CD4-positive, alpha-beta T cell (primary cell): ENCODE measurements around the gene CAMK2B. TPM values are rescaled to one million over a fixed set of nuclear protein-coding genes. Genes with fewer than 3 reads are reported as not detected.

Source experiments
- ATAC-seq: fragments of 200-7000 bp; cut with Tn5 transposase; one replicate; pipeline ENCODE4 v1.10.0; 2022; ENCODE audit warnings: mild to moderate bottlenecking; ENCODE audit not compliant: poor library complexity
- CTCF ChIA-PET: fragments of 350-600 bp; sonication (Branson Sonifier 250); formaldehyde crosslinking; loops from one replicate; lab custom pipeline; 2021; ENCODE audit warnings: antibody characterized with exemption, inconsistent platforms; lab: Charles Lee
- POLR2A ChIA-PET: fragments of 350-600 bp; sonication (Branson Sonifier 250); formaldehyde crosslinking; loops from one replicate; lab custom pipeline; 2021; ENCODE audit warnings: antibody characterized with exemption, inconsistent platforms; lab: Charles Lee
- DNase-seq, 14 experiments: peaks; one replicate each; pipeline ENCODE4 v3.0.0-alpha.2; 2013 to 2020; ENCODE audit warnings: mixed read lengths in 2 of 14
- H3K27ac ChIP-seq, 2 donors: one replicate each; pipeline versions ENCODE4 v1.5.1 to v1.7.0; 2013; ENCODE audit warnings: low read length in 2 of 2, low read depth in 1 of 2, mild to moderate bottlenecking in 1 of 2
- H3K27me3 ChIP-seq, 2 experiments: 1 replicate in 1 of 2; 2 replicates in 1 of 2; pipeline versions ENCODE4 v1.6.1 to v1.7.0; 2013; ENCODE audit warnings: low read length in 2 of 2, control low read depth in 1 of 2, mild to moderate bottlenecking in 1 of 2, moderate library complexity in 1 of 2; ENCODE audit not compliant: insufficient read depth in 2 of 2, control insufficient read depth in 1 of 2
- H3K36me3 ChIP-seq: one replicate; pipeline ENCODE4 v1.6.1; 2013; ENCODE audit warnings: low read length, control low read depth; ENCODE audit not compliant: insufficient read depth
- H3K4me1 ChIP-seq: one replicate; pipeline ENCODE4 v1.6.1; 2013; ENCODE audit warnings: low read length, control low read depth; ENCODE audit not compliant: insufficient read depth
- H3K4me3 ChIP-seq: one replicate; pipeline ENCODE4 v1.5.1; 2013; ENCODE audit warnings: mild to moderate bottlenecking, low read length, moderate library complexity
- H3K9me3 ChIP-seq, 2 experiments: 1 replicate in 1 of 2; 2 replicates in 1 of 2; pipeline versions ENCODE4 v1.6.1 to v1.7.0; 2013; ENCODE audit warnings: low read length in 2 of 2, mild to moderate bottlenecking in 2 of 2, control low read depth in 1 of 2, moderate library complexity in 1 of 2; ENCODE audit not compliant: control insufficient read depth in 1 of 2, insufficient read depth in 1 of 2
- H3K27ac Mint-ChIP-seq: one replicate; pipeline ENCODE4 v1.8.0; 2020; ENCODE audit warnings: mixed read lengths
- H3K27me3 Mint-ChIP-seq: one replicate; pipeline ENCODE4 v1.8.0; 2021; ENCODE audit warnings: mixed read lengths
- H3K36me3 Mint-ChIP-seq: one replicate; pipeline ENCODE4 v1.8.0; 2021; ENCODE audit warnings: low read depth, mixed read lengths
- H3K4me1 Mint-ChIP-seq: one replicate; pipeline ENCODE4 v1.8.0; 2021; ENCODE audit warnings: low read depth, mixed read lengths
- H3K4me3 Mint-ChIP-seq: one replicate; pipeline ENCODE4 v1.8.0; 2020; ENCODE audit warnings: mild to moderate bottlenecking, mixed read lengths
- H3K9me3 Mint-ChIP-seq: one replicate; pipeline ENCODE4 v1.8.0; 2020; ENCODE audit warnings: mixed read lengths
- CTCF ChIP-seq: fragments of 200-600 bp; IDR thresholded peaks from one replicate; pipeline ENCODE4 v1.8.0; 2022; ENCODE audit warnings: antibody characterized with exemption, mild to moderate bottlenecking
- intact Hi-C, 2 experiments: fragments of 100-400 bp; cut with DNase I in 1 of 2; cut with micrococcal nuclease in 1 of 2; formaldehyde crosslinking; loops; one replicate each; pipeline versions ENCODE4 v1.15.1 to v1.9.0; 2023 to 2025; cut with DNase I, micrococcal nuclease
- total RNA-seq, 174 experiments: library from RNA in 2 of 174; stranded (reverse) in 2 of 174; gene quantifications; one replicate each; pipeline ENCODE4 v1.2.3 and lab custom pipeline; 2021 to 2026

CAMK2B gene
- total RNA-seq, 2 experiments from 2014 or later: not detected

GRCh38 chr7:44326261-44327125, 1.1 kb upstream of the CAMK2B start:
- H3K27me3 Mint-ChIP-seq: peaks cover 40% of the 10 kb centered on the region
- no peak for ATAC-seq

GRCh38 chr7:44325811-44326241, 432 bp upstream of the CAMK2B start:
- Histone ChIP-seq H3K36me3 (no peaks in the 10 kb centered on the region), H3K4me3 (no peak overlapping the region), H3K4me1 (no peaks in the 10 kb centered on the region), H3K27me3 (peaks cover 22 to 28% of the 10 kb centered on the region in 2 experiments), H3K27ac (no peak overlapping the region), H3K9me3 (peaks cover 0 to 4% of the 10 kb centered on the region in 2 experiments)
- DNase-seq (no peak), ATAC-seq (no peak)
- H3K9me3 Mint-ChIP-seq: no peaks in the 10 kb centered on the region
- H3K4me3 Mint-ChIP-seq: peak overlapping the region; percentile 77
- no peaks in the 10 kb centered on the region for H3K36me3 Mint-ChIP-seq
- POLR2A ChIA-PET: no interaction called here
- no peak for TF ChIP-seq CTCF
- no peak overlapping the region for H3K27ac Mint-ChIP-seq
- intact Hi-C loops: no loop called here
- H3K27me3 Mint-ChIP-seq: peaks cover 45% of the 10 kb centered on the region
- H3K4me1 Mint-ChIP-seq: peaks cover 4% of the 10 kb centered on the region
- CTCF ChIA-PET: no interaction called here

More at GRCh38 chr7:44326261-44327125, 1.1 kb upstream of the CAMK2B start:
- ChIA-PET CTCF (no interaction called here), POLR2A (no interaction called here)
- no peak overlapping the region for H3K4me3 Mint-ChIP-seq
- intact Hi-C loops: no loop called here
- H3K27ac ChIP-seq: no peak overlapping the region
- H3K4me3 ChIP-seq: no peak overlapping the region
- H3K9me3 ChIP-seq: peaks cover 0 to 4% of the 10 kb centered on the region in 2 experiments
- H3K9me3 Mint-ChIP-seq: no peaks in the 10 kb centered on the region
- TF ChIP-seq CTCF: no peak
- no peak overlapping the region for H3K27ac Mint-ChIP-seq
- no peak for DNase-seq
- no peaks in the 10 kb centered on the region for H3K4me1 ChIP-seq
- H3K4me1 Mint-ChIP-seq: peaks cover 4% of the 10 kb centered on the region
- H3K27me3 ChIP-seq: peaks cover 22 to 28% of the 10 kb centered on the region in 2 experiments
- no peaks in the 10 kb centered on the region for H3K36me3 ChIP-seq
- no peaks in the 10 kb centered on the region for H3K36me3 Mint-ChIP-seq

GRCh38 chr7:44324481-44325200, 753 bp downstream of the CAMK2B start:
- Histone ChIP-seq H3K4me3 (no peak overlapping the region), H3K9me3 (peaks cover 0 to 4% of the 10 kb centered on the region in 2 experiments), H3K27ac (no peak overlapping the region), H3K27me3 (peaks cover 22 to 28% of the 10 kb centered on the region in 2 experiments), H3K36me3 (no peaks in the 10 kb centered on the region), H3K4me1 (no peaks in the 10 kb centered on the region)
- peaks cover 4% of the 10 kb centered on the region for H3K4me1 Mint-ChIP-seq
- ChIA-PET POLR2A (no interaction called here), CTCF (no interaction called here)
- H3K27ac Mint-ChIP-seq: no peak overlapping the region
- intact Hi-C loops: no loop called here
- H3K4me3 Mint-ChIP-seq: peak overlapping the region; percentile 38
- ATAC-seq (no peak), DNase-seq (no peak)
- no peaks in the 10 kb centered on the region for H3K36me3 Mint-ChIP-seq
- H3K27me3 Mint-ChIP-seq: peaks cover 46% of the 10 kb centered on the region
- TF ChIP-seq CTCF: no peak
- H3K9me3 Mint-ChIP-seq: no peaks in the 10 kb centered on the region
